ENCODE data around the gene MCM9. TPM values are rescaled to one million over a fixed set of nuclear protein-coding genes. Genes with fewer than 3 reads are reported as not detected.
"Not testable (repeated sequence)": the region's sequence is repeated elsewhere in the genome, so short reads cannot be mapped to it uniquely, and the experiment has no call there.

MCM9 gene
- total RNA-seq, 1 donor from 2014 or later = 7.8 TPM

DNA sequence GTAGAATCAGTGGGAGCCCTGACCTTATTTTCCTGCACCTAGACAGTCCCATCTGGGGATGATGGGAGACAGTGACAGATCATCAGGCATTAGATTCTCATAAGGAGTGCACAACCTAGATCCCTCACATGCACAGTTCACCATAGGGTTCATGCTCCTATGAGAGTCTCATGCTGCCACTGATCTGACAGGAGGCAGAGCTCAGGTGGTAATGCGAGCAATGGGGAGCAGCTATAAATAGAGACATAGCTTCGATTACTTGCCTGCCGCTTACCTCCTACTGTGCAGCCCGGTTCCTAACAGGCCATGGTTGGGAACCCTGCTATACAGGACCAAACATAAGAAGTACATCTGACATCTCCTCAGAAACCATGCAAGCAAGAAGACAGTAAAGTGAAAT is 72.5 kb downstream of the MCM9 start:
- DNase-seq = no peak

DNA sequence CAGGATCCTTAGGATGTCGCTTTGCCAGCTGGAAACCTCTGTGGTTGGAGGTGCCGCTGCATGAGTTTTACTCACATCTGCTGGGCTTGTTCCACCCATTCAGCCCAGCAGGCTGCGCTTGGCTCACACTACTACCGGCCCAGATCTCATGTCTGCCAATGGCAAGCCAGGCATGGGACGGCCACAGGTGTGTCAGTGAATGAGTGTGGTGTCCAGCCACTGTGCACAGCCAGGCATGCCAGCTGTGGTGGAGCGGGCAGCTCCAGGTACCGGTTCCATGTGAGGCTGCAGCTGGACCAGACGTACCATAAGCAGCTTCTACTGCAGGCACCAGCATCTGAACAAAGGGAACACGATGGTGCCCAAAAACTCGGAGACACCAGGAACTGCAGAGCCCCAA is 74.1 kb downstream of the MCM9 start:
- DNase-seq = no peak

- no peak for DNase-seq
Measured at GRCh38 chr6:118860363-118860762, 74.6 kb downstream of the MCM9 start.

- DNase-seq = no peak
Measured at GRCh38 chr6:118859517-118860064, 75.4 kb downstream of the MCM9 start.

DNA sequence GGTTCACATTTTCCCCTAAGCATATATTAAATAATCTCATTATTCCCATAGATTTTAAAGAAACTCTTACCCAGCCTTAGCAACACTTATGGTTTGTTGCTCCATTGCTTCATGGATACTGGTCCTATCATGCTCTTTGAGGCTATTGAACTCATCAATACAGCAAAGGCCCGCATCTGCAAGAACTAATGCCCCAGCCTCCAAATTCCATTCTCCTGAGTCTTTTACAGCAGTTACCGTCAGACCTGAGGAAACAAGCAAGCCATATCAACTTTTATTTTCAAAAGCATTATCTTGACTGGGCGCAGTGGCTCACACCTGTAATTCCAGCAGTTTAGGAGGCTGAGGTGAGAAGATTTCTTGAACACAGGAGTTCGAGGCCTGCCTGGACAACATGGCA is 78.7 kb downstream of the MCM9 start:
- no peak for DNase-seq

GRCh38 chr6:118853408-118853807 is 81.6 kb downstream of the MCM9 start:
- no peak for DNase-seq

DNA sequence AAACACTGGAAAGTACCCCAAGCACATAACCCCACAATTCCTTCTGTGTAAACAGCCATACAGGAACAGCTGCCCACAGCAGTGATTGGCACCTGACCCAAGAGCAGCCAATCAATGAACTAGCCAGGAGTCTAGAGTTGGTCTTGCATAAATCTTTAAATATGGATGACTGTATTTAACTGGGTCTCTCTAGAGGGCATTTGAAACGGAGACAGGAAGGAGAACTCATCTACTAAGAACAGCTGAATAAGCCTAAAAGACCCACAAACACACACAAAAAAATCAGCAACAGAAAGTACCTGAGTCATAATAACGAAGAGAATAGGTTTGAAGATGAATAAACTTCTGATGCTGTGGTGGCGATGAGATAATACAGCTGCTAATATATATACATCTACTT is 90.0 kb downstream of the MCM9 start:
- no peak for DNase-seq

GRCh38 chr6:118843685-118844390 is 91.1 kb downstream of the MCM9 start:
- DNase-seq = no peak

DNA sequence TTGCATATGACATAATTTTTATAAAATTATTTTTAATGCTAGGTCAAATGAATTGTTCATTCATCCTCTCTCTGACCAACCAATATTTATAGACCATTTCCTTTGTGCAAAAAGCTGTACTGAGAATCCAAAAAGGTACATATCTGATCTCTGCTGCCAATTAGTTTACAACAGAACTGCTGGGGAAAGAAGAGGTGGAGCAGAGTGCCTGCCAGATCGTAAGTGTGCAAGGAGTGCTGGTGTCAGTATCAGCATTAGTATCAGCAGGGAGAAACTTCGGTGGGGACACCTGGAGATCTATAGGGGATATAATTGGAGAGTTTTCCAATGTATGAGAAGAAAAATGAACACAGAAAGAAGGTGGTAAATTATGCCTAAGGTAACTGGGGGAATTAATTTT is 104.3 kb downstream of the MCM9 start:
- DNase-seq = no peak

GRCh38 chr6:118829817-118830478 is 105.0 kb downstream of the MCM9 start:
- no peak for DNase-seq

GRCh38 chr6:118826096-118826495 is 108.9 kb downstream of the MCM9 start:
- DNase-seq = no peak

DNA sequence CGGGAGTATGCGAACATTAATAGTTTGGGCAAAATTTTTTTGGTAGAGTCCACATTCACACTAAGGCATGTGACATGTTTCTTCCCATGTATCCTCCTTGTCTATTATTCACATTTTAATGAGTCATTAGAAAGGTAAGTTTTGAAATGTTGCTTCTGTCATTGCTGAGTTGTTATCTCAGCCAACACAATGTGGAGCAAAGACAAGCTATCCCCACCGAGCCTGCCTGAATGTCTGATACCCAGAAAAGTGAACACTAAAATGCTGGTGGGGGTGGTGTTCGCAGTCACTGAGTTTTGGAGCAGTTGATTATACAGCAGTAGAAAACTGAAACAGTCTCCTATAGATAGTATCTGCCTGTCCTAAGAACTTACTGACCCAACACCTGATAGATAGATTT is 109.3 kb downstream of the MCM9 start:
- no peak for DNase-seq

DNA sequence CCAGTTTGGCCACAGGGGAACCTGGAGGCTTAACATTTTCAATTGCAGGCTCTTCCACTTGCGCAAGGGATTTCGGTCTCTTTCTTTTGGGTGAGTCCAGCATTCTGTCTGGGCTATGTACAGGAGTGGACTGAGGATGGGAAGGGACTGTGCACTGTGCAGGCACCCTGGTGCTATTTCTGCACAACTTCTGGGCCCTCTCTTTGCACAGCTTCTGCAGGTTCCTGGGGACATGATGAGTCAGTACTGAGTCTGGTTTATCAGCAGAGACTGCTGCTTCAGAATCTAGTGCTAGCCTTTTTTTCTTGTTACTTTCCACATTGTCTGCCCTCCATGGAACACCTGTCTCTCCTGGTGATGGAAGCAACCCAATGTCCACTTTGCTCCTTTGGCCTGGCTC is 119.5 kb downstream of the MCM9 start:
- no peak for DNase-seq

DNA sequence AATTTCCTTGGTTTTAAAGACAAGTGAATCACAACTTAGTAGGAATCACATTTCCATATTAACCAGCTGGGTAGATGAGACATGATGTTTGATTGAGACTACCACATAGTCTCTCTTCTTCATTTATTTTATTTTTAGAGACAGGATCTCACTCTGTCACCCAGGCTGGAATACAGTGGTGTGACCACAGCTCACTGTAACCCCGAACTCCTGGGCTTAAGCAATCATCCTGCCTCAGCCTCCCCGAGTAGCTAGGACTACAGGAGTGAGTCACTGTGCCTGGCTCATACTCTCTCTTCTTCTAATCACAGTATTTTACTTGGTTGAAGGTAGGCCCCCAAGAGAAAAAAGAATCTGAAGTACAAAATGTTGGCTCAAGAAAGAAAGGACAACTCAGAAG is 121.2 kb downstream of the MCM9 start:
- no peak for DNase-seq

GRCh38 chr6:118812970-118813369 is 122.0 kb downstream of the MCM9 start:
- no peak for DNase-seq

- no peak for DNase-seq
Measured at GRCh38 chr6:118810420-118811027, 124.4 kb downstream of the MCM9 start.

GRCh38 chr6:118808793-118809638 is 125.9 kb downstream of the MCM9 start:
- DNase-seq = no peak

- no peak for DNase-seq
Measured at GRCh38 chr6:118804091-118804490, 130.9 kb downstream of the MCM9 start.

DNA sequence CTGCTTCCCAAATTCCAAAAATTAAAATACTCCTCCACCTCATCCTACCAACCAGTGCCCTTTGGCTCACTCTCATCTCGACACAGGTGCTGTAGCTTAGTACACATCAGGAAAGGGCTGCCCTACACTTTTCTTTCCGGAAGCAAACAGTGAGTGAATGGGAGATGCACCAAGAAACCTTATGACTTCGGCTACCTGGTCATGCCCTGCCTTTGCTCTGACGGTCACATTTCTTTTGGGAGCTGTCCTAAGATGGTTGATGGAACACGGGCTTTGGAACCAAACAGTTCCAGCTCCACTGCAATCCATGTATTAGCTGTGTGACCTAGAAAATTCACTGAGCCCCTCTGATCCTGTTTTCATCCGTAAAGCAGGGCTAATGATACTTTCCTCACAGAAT is 133.7 kb downstream of the MCM9 start:
- no peak for DNase-seq

GRCh38 chr6:118800394-118801071 is 134.4 kb downstream of the MCM9 start:
- DNase-seq = peak; percentile 78

DNA sequence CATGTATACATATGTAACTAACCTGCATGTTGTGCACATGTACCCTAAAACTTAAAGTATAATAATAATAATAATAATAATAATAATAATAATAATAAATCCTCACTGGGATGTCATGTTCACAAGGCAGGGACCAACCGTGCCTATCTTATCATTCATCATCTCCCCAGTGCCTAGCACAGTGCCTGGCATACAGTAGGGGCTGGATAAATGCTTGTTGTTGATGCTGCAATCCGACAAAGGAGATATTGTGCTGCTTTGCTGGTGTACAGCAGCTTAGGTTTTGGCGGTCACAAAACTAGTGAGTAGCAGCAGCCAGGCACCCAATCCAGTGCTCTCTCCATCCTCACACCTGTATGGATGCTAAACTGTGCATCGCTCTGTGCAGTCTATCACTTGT is 135.1 kb downstream of the MCM9 start:
- no peak for DNase-seq

- not testable (repeated sequence) for DNase-seq
Measured at GRCh38 chr6:118796548-118796947, 138.4 kb downstream of the MCM9 start.
